GM21825 (cell line): ENCODE data around the gene PPTC7.
A peak's percentile ranks its signal among the peaks of the same experiment; 100 is the strongest.
"Not testable (repeated sequence)": the region's sequence is repeated elsewhere in the genome, so short reads cannot be mapped to it uniquely, and the experiment has no call there.

Source experiments
- ATAC-seq: cut with Tn5 transposase; IDR thresholded peaks from one replicate; pipeline ENCODE4 v1.9.1; 2021; ENCODE audit warnings: mild to moderate bottlenecking, moderate library complexity; ENCODE audit not compliant: unreplicated experiment

PPTC7 gene

GRCh38 chr12:110537605-110538409 lies 45.3 kb downstream of the PPTC7 start:
- ATAC-seq = no peak

DNA sequence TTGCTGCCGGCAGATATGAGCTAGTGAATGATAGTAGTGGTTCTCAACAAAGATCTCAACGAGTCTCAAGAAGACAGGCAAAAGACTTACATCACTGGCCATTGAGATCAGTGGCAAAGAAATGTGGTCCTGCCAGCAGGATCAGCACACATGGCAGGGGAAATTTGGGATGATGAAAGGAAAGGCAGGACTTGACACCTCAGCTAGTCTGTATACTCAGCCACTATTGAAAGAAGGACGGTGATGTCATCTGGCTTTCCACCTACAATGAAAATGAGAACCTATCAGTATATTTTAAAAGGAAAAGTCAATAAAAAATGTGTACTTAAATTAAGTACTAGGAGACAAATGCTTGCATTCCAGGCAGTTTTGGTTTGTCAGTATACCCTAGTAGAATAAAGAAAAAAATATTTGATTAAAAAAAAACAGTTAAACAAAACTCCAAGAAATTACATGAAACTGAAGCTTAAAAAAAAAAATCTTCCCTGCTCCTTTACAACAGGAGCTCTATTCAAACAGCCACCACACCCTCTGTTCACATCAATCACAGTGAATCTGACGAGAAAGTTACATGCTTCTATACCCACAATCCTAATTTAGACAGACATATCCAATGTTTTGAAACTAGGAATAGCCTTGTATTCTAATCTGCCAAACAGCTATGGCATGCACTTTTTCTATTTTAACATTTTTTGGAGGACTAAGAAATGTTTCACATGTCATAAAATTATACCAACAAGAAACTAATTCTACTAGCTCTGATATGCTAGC lies 46.1 kb downstream of the PPTC7 start:
- ATAC-seq = no peak

GRCh38 chr12:110534811-110535210 lies 48.3 kb downstream of the PPTC7 start:
- ATAC-seq = no peak

- no peak for ATAC-seq
Measured at GRCh38 chr12:110533607-110534006, 49.5 kb downstream of the PPTC7 start.

DNA sequence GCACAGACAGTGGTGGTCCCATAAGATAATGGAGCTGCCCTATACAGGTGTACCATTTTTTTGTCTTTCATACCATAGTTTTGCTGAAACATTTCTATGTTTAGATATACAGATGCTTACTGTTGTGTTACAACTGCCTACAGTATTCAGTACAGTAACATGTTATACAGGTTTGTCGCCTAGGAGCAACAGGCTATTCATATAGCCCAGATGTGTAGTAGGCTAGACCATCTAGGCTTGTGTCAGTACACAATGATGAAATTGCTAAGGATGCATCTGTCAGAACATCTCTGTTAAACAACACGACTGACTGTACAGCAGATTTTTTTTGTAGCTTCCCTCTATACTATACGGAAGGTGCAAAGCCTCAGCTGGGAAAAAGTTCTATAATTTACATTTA lies 50.5 kb downstream of the PPTC7 start:
- no peak for ATAC-seq

DNA sequence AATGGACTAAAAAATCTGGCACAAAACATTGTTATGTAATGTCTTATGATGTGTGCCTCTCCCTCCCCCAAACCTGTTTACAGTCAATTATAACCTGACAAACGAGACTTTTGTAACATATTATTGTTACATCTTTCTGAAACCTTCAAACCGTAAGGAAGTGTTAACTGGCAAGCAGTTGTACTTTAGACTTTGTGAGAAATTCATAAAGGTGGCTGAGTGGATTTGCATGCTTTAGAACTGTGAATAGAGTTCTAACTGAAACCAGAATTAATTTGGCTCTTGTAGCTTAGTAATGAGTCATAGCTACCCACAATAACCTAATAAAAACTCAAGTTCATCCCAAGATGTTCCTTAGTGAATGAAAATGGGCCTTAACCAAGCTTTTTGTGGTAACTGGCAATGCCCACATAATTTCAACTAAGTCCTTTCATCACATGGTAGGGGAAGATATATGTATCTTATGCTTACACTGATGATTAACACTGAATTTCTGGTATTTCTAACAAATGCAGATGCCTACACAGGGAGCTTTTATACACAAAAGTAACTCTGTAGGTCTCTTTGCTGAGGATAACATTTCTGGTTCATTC lies 51.3 kb downstream of the PPTC7 start:
- peak; percentile 82 for ATAC-seq

GRCh38 chr12:110530511-110530910 lies 52.6 kb downstream of the PPTC7 start:
- no peak for ATAC-seq

- no peak for ATAC-seq
Measured at GRCh38 chr12:110528277-110528839, 54.8 kb downstream of the PPTC7 start.

DNA sequence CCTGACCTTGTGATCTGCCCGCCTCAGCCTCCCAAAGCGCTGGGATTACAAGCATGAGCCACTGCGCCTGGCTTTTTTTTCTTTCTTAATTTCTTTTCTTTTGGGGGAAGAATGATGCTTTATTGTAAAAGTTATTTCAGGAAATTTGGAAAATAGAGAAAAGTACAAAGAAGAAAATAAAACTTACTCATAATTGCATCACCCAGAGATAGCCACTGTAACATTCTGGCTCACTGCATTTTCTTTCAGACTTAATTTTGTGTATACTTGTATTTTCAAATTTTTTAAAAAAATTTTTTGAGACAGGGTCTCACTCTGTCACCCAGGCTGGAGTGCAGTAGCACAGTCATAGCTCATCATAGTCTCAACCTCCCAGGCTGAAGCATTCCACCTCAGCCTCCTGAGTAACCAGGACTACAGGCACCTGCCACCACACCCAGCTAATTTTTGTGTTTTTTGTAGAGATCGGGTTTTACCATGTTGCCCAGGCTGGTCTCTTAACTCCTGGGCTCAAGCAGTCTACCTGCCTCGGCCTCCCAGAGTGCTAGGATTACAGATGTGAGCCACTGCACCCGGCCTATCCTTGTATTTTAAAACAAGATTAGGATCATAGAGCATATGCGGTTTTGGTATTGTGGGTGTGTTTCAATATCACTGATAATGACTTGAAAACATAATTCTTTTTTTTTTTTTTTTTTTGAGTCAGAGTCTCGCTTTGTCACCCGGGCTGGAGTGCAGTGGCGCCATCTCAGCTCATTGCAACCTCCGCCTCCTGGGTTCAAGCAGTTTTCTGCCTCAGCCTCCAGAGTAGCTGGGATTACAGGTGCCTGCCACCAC lies 62.0 kb downstream of the PPTC7 start:
- not testable (repeated sequence) for ATAC-seq

GRCh38 chr12:110518014-110518413 lies 65.1 kb downstream of the PPTC7 start:
- not testable (repeated sequence) for ATAC-seq

GRCh38 chr12:110516995-110517394 lies 66.1 kb downstream of the PPTC7 start:
- no peak for ATAC-seq

GRCh38 chr12:110514363-110514762 lies 68.8 kb downstream of the PPTC7 start:
- no peak for ATAC-seq

GRCh38 chr12:110513842-110514241 lies 69.3 kb downstream of the PPTC7 start:
- no peak for ATAC-seq

DNA sequence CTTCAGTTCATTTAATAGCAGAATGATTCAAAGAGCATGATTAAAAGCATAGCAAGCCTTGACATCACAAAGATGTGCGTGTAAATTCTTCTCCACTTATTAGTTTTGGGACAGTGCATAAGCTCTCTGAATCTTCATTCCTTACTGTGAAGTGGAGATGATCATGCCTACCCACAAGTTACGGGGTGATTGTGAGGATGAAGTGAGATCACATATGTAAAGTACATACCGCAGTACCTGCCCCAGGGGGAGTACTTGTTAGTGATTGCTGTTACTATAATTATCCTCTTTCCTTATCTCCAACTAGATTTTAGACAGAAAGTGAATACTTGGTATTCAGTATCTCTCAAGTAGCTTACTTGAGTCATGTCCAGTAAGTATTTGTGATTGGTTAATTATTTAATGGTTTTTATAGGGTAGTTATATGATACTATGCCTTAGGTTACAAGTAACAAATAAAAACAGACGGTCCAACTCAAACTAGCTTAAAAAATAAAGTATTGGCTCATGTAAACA lies 75.0 kb downstream of the PPTC7 start:
- no peak for ATAC-seq

- ATAC-seq = no peak
Measured at GRCh38 chr12:110505332-110505731, 77.8 kb downstream of the PPTC7 start.

DNA sequence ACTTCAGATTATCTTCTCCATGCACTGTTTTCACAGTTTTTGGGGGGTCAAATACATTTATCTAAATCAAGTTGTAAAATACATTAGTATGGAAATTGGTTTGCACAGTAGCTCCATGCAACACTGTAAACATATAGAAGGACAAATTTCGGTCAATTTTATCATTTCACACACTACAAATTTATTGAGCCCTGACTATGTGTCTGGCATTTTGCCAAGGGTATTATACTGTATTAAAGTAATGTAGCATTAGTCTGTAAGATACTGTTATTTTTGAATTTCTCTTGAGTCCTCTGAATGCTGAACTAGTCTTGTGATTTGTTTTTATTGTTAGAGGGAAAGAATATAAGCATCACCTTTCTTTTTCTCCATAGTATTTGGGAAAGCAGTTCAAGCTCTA lies 79.7 kb downstream of the PPTC7 start:
- ATAC-seq = no peak

- ATAC-seq = peak; percentile 90
Measured at GRCh38 chr12:110501752-110502738, 81.1 kb downstream of the PPTC7 start, which contains the start of the genes RAD9B and VPS29. TSS of gene RAD9B (plus strand) at chr12:110502331. CDS start at chr12:110502338, 7 bp downstream. TSS of gene VPS29 (minus strand) at chr12:110502111. CDS start at chr12:110502051, 60 bp downstream.

- peak; percentile 6 for ATAC-seq
Measured at GRCh38 chr12:110501399-110501751, 81.7 kb downstream of the PPTC7 start.
